OCI-LY7 (cell line): Measurements from ENCODE around the gene PGLYRP2.

Experiments
- EZH2phosphoT487 ChIP-seq: fragments of 200-600 bp; sonication (generic); IDR thresholded peaks from 2 replicates; pipeline ENCODE4 v1.6.1; 2018; ENCODE audit warnings: low read depth, borderline replicate concordance, mild to moderate bottlenecking, mixed run types, antibody characterized with exemption, low read length, moderate library complexity, mixed read lengths
- TF ChIP-seq, protein P1 (sequence below): fragments of 200-600 bp; sonication (generic); conservative IDR thresholded peaks from 2 replicates; pipeline ENCODE4 v1.5.1; 2014; ENCODE audit warnings: mild to moderate bottlenecking, antibody characterized with exemption, low read length, moderate library complexity, mixed read lengths

DNA sequence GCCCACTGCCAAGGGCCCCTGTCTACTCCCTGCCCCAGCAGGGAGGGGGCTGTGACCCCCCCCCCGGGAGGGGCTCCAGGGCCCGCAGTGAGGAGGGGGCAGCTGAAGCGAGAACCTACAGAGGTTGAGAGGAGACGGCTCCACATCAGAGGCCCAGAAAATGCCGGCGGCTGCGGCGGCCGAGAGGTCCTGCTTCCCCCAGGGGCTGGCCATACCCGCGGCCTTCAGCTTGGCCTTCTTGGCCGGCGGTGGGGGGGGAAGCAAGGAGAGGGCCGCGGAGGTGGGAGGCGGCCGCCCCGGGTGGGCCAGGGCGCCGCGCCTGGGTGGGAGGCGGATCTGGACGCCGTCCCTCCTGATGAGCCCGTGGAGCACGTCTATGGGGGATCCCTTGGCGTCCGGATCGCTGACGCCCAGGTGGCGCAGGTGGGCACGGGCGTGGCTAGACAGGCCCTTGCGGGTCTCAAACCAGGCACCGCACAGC is 51.3 kb downstream of the PGLYRP2 start:
- TF ChIP-seq, protein P1, sequence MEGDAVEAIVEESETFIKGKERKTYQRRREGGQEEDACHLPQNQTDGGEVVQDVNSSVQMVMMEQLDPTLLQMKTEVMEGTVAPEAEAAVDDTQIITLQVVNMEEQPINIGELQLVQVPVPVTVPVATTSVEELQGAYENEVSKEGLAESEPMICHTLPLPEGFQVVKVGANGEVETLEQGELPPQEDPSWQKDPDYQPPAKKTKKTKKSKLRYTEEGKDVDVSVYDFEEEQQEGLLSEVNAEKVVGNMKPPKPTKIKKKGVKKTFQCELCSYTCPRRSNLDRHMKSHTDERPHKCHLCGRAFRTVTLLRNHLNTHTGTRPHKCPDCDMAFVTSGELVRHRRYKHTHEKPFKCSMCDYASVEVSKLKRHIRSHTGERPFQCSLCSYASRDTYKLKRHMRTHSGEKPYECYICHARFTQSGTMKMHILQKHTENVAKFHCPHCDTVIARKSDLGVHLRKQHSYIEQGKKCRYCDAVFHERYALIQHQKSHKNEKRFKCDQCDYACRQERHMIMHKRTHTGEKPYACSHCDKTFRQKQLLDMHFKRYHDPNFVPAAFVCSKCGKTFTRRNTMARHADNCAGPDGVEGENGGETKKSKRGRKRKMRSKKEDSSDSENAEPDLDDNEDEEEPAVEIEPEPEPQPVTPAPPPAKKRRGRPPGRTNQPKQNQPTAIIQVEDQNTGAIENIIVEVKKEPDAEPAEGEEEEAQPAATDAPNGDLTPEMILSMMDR, result no peak
- TF ChIP-seq EZH2phosphoT487, result no peak
